SK-N-SH treated with all-trans-retinoic acid at 6 μM for 48 hours (cell line): ENCODE data around the gene CPT1C.

Experiments used
- ARNTL ChIP-seq: fragments of 450-650 bp; formaldehyde crosslinking; IDR thresholded peaks from 2 replicates; pipeline ENCODE4 v1.5.0; 2020; ENCODE audit warnings: low read depth, mild to moderate bottlenecking, moderate library complexity, borderline replicate concordance
- CSDC2 ChIP-seq: fragments of 250-450 bp; sonication (Bioruptor Pico); IDR thresholded peaks from 2 replicates; pipeline ENCODE4 v1.5.0; 2020; ENCODE audit warnings: mild to moderate bottlenecking, moderate library complexity
- GLIS3 ChIP-seq: fragments of 250-450 bp; sonication (Bioruptor Pico); IDR thresholded peaks from 2 replicates; pipeline ENCODE4 v1.5.0; 2020; ENCODE audit warnings: mild to moderate bottlenecking, moderate library complexity
- ISL1 ChIP-seq: fragments of 250-450 bp; sonication (Bioruptor Pico); IDR thresholded peaks from 2 replicates; pipeline ENCODE4 v2.1.2; 2022; ENCODE audit warnings: mild to moderate bottlenecking, moderate library complexity
- OSR1 ChIP-seq: fragments of 250-450 bp; sonication (Bioruptor Pico); IDR thresholded peaks from 2 replicates; pipeline ENCODE4 v1.8.0; 2022; ENCODE audit warnings: moderate library complexity, mild to moderate bottlenecking, inconsistent platforms
- RARB ChIP-seq: fragments of 250-450 bp; sonication (Bioruptor Pico); IDR thresholded peaks from 2 replicates; pipeline ENCODE4 v1.8.0; 2021; ENCODE audit warnings: mild to moderate bottlenecking, moderate library complexity
- TOX ChIP-seq: fragments of 250-450 bp; sonication (Bioruptor Pico); IDR thresholded peaks from 2 replicates; pipeline ENCODE4 v1.8.0; 2021; ENCODE audit warnings: mild to moderate bottlenecking, moderate library complexity, borderline replicate concordance
- TF ChIP-seq, protein P1 (sequence below): fragments of 250-450 bp; sonication (Bioruptor Pico); IDR thresholded peaks from 2 replicates; pipeline ENCODE4 v1.8.0; 2020; ENCODE audit warnings: mild to moderate bottlenecking, moderate library complexity, borderline replicate concordance
- TF ChIP-seq, protein P2 (sequence below): fragments of 250-450 bp; sonication (Bioruptor Pico); IDR thresholded peaks from 2 replicates; pipeline ENCODE4 v1.8.0; 2021; ENCODE audit warnings: low read depth, mild to moderate bottlenecking, moderate library complexity, borderline replicate concordance
- TF ChIP-seq, protein P3 (sequence below): fragments of 250-450 bp; sonication (Bioruptor Pico); IDR thresholded peaks from 2 replicates; pipeline ENCODE4 v1.5.0; 2020; ENCODE audit warnings: mild to moderate bottlenecking, moderate library complexity

DNA sequence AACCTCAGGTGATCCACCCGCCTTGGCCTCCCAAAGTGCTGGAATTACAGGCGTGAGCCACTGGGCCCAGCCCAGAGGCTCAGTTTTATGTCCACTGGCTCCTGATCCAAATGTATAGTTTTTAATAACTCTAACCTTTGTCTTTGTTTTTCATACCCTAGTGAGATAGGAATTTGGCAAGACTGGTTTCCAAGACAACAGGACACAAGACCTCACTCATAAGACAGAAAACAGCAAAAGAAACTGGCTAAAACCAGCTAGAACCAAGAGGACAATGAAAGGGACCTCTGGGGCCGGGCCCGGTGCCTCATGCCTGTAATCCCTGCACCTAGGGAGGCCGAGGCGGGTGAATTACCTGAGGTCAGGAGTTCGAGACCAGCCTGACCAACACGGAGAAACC lies 27.6 kb downstream of the CPT1C start:
- TF ChIP-seq GLIS3 (CRISPR knock-in tag) (no peak), RARB (CRISPR knock-in tag) (no peak), ARNTL (CRISPR knock-in tag) (no peak), OSR1 (CRISPR knock-in tag) (no peak), CSDC2 (CRISPR knock-in tag) (no peak), TOX (CRISPR knock-in tag) (no peak), ISL1 (no peak)
- TF ChIP-seq, protein P1, sequence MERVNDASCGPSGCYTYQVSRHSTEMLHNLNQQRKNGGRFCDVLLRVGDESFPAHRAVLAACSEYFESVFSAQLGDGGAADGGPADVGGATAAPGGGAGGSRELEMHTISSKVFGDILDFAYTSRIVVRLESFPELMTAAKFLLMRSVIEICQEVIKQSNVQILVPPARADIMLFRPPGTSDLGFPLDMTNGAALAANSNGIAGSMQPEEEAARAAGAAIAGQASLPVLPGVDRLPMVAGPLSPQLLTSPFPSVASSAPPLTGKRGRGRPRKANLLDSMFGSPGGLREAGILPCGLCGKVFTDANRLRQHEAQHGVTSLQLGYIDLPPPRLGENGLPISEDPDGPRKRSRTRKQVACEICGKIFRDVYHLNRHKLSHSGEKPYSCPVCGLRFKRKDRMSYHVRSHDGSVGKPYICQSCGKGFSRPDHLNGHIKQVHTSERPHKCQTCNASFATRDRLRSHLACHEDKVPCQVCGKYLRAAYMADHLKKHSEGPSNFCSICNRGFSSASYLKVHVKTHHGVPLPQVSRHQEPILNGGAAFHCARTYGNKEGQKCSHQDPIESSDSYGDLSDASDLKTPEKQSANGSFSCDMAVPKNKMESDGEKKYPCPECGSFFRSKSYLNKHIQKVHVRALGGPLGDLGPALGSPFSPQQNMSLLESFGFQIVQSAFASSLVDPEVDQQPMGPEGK (CRISPR knock-in tag): no peak
- TF ChIP-seq, protein P2, sequence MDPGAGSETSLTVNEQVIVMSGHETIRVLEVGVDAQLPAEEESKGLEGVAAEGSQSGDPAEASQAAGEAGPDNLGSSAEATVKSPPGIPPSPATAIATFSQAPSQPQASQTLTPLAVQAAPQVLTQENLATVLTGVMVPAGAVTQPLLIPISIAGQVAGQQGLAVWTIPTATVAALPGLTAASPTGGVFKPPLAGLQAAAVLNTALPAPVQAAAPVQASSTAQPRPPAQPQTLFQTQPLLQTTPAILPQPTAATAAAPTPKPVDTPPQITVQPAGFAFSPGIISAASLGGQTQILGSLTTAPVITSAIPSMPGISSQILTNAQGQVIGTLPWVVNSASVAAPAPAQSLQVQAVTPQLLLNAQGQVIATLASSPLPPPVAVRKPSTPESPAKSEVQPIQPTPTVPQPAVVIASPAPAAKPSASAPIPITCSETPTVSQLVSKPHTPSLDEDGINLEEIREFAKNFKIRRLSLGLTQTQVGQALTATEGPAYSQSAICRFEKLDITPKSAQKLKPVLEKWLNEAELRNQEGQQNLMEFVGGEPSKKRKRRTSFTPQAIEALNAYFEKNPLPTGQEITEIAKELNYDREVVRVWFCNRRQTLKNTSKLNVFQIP (CRISPR knock-in tag): no peak
- TF ChIP-seq, protein P3, sequence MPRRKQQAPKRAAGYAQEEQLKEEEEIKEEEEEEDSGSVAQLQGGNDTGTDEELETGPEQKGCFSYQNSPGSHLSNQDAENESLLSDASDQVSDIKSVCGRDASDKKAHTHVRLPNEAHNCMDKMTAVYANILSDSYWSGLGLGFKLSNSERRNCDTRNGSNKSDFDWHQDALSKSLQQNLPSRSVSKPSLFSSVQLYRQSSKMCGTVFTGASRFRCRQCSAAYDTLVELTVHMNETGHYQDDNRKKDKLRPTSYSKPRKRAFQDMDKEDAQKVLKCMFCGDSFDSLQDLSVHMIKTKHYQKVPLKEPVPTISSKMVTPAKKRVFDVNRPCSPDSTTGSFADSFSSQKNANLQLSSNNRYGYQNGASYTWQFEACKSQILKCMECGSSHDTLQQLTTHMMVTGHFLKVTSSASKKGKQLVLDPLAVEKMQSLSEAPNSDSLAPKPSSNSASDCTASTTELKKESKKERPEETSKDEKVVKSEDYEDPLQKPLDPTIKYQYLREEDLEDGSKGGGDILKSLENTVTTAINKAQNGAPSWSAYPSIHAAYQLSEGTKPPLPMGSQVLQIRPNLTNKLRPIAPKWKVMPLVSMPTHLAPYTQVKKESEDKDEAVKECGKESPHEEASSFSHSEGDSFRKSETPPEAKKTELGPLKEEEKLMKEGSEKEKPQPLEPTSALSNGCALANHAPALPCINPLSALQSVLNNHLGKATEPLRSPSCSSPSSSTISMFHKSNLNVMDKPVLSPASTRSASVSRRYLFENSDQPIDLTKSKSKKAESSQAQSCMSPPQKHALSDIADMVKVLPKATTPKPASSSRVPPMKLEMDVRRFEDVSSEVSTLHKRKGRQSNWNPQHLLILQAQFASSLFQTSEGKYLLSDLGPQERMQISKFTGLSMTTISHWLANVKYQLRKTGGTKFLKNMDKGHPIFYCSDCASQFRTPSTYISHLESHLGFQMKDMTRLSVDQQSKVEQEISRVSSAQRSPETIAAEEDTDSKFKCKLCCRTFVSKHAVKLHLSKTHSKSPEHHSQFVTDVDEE (CRISPR knock-in tag): no peak
